ENCODE results near the gene TRAPPC5. TPM values are rescaled to one million over a fixed set of nuclear protein-coding genes. Genes with fewer than 3 reads are reported as not detected.
A peak's percentile ranks its signal among the peaks of the same experiment; 100 is the strongest.

TRAPPC5 gene
- total RNA-seq, 1 donor from 2014 or later = 75.3 TPM

GRCh38 chr19:7678971-7679751 lies 1.5 kb upstream of the TRAPPC5 start:
- Histone ChIP-seq H3K9me3 (no peaks in the 10 kb centered on the region), H3K27ac (no peak overlapping the region), H3K27me3 (ENCODE audit: low read depth) (peaks cover 4% of the 10 kb centered on the region), H3K4me3 (peak overlapping the region; percentile 100), H3K4me1 (peaks cover 14% of the 10 kb centered on the region), H3K36me3 (peaks cover 22% of the 10 kb centered on the region)
- no peak for TF ChIP-seq CTCF (IDR thresholded peaks at IDR 0.05)
- intact Hi-C loops (cut with DNase I) = no loop called here
- DNase-seq = peak; percentile 63
- ATAC-seq = no peak

DNA sequence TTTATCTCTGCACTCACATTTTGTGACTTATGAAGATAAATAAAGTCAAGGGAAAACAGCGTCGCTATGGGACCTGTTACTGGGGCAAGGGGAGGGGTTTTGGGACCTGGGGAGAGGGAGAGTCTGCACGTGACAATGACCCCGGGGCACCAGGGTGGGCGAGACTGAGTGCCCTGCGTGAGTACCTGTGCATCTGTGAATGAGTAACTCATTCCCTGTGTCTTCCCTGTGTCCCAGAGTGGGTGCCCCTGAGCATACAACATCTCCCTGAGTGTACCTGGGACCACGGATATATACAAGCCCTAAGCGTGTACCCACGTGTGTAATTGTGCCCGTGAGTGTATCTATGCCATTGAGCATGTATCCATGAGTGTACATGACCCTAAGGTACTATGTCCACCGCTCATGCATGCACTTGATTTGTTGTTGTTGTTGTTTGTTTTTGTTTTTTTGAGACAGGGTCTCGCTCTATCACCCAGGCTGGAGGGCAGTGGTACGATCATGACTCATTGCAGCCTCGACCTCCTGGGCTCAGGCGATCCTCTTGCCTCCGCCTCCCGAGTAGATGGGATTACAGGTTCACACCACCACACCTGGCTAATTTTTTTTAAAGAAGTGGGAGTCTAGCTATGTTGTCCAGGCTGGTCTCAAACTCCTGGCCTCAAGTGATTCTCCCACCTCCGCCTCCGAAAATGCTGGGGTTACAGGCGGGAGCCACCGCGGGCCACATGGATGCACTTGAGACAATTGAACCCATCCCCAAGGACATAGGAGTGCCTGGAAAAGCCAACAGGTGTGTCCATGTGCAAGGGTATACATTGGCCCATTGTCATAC lies 645 bp upstream of the TRAPPC5 start:
- DNase-seq (no peak), ATAC-seq (no peak)
- Histone ChIP-seq H3K4me1 (peaks cover 14% of the 10 kb centered on the region), H3K9me3 (no peaks in the 10 kb centered on the region), H3K27me3 (ENCODE audit: low read depth) (peaks cover 4% of the 10 kb centered on the region), H3K36me3 (peaks cover 29% of the 10 kb centered on the region), H3K4me3 (peak overlapping the region; percentile 100), H3K27ac (peak overlapping the region; percentile 92)
- intact Hi-C loops (cut with DNase I) = loop anchor here (2.0 kb wide), 1 partner anchor 111 kb away; no protein-coding TSS in a partner anchor
- TF ChIP-seq CTCF (IDR thresholded peaks at IDR 0.05) = no peak

- intact Hi-C loops (cut with DNase I) = loop anchor here (2.0 kb wide), 1 partner anchor 113 kb away; no protein-coding TSS in a partner anchor
- H3K4me3 ChIP-seq = peak overlapping the region; percentile 100
- peak; percentile 77 to 79 for ATAC-seq
- peak; percentile 90 for DNase-seq
- no peaks in the 10 kb centered on the region for H3K27me3 ChIP-seq (ENCODE audit: low read depth)
- H3K4me1 ChIP-seq = peaks cover 14% of the 10 kb centered on the region
- H3K27ac ChIP-seq = peak overlapping the region; percentile 92
- no peaks in the 10 kb centered on the region for H3K9me3 ChIP-seq
- H3K36me3 ChIP-seq = peaks cover 34% of the 10 kb centered on the region
- TF ChIP-seq CTCF (IDR thresholded peaks at IDR 0.05) = peak; percentile 45
Observed at GRCh38 chr19:7681340-7682174, 924 bp downstream of the TRAPPC5 start.

GRCh38 chr19:7682175-7682855 lies 1.7 kb downstream of the TRAPPC5 start:
- DNase-seq (no peak), ATAC-seq (no peak)
- peaks cover 14% of the 10 kb centered on the region for H3K4me1 ChIP-seq
- intact Hi-C loops (cut with DNase I) = no loop called here
- H3K36me3 ChIP-seq = peaks cover 34% of the 10 kb centered on the region
- H3K27ac ChIP-seq = peak overlapping the region; percentile 92
- H3K4me3 ChIP-seq = peak overlapping the region; percentile 100
- no peak for TF ChIP-seq CTCF (IDR thresholded peaks at IDR 0.05)
- H3K27me3 ChIP-seq (ENCODE audit: low read depth) = no peaks in the 10 kb centered on the region
- no peaks in the 10 kb centered on the region for H3K9me3 ChIP-seq
